HG02678 (cell line): ENCODE results near the gene VPS4B.

ENCODE experiments used
- ATAC-seq: cut with Tn5 transposase; IDR thresholded peaks from one replicate; pipeline ENCODE4 v1.9.1; 2021; ENCODE audit warnings: mild to moderate bottlenecking, moderate library complexity; ENCODE audit not compliant: unreplicated experiment

The VPS4B gene

GRCh38 chr18:63431180-63431579 lies 8.9 kb upstream of the VPS4B start:
- no peak for ATAC-seq

DNA sequence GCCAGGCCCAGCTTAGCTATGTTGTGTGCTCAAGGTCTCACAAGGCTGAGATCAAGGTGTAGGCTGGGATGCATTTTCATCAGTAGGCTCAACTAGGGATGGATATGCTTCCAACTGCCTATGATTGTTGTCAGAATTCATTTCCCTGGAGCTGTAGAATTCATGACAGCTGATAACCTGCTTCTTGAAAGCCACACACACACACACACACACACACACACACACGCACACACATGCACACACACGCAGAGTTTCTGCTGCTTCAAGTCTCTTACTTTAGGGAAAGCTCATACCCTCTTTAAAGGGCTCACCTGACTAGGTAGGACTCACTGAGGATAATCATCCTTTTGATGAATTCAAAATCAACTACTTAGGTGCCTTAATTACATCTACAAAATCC lies 8.2 kb upstream of the VPS4B start:
- ATAC-seq = no peak

DNA sequence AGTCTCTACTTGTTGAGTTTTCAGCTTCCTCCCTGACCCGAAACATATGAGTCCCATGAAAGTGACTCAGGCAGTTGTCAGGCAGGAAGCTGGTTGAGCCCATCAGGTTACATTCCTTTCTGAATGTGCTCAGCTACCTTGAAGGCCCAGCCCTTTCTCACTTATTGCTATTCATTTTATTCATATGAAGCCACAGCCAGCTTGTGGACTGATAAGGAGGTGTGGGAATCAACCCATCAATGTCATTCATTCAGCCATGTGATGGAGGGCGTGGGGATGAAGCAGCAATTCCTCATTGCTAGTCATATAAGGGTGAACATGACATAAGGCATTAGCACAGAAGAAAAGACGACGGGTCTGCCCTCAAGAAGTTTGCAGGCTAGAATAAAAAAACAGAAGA lies 5.3 kb upstream of the VPS4B start:
- ATAC-seq = no peak

GRCh38 chr18:63422864-63423304 lies 608 bp upstream of the VPS4B start:
- peak; percentile 28 for ATAC-seq

GRCh38 chr18:63421514-63421913 lies 762 bp downstream of the VPS4B start:
- ATAC-seq = no peak

DNA sequence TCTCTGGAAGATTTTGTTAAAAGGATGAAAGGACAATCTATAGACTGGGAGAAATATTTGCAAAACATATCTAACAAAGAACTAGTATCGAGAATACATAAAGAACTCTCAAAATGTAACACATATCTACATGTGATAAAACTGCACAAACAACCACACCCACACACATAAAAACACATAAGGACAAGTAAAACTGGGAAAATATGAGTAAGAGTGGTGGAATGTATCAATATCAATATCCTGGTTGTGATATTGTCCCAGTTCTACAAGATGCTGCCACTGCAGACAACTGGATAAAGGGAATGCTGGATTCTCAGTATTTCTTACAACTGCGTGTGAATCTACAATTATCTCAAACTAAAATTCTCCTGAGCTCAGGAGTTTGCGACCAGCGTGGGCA lies 9.3 kb downstream of the VPS4B start:
- no peak for ATAC-seq

DNA sequence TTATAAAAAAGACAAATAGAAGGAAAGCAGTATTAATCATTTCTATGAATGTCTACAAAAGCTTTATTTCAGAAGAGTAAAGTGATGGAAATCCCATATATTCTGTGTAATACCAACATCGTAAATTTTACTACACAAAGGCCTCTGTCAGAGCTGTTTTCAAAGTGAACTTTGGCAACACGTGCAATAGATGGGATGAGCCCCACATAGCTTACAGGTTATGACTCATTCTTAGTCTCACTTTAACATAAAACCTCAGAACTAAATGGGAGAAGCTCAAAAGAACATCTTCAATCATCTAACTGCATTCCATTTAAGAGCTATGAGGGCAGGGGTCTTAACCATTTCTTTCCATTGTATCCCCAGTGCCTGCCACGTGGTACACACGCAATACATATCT lies 11.5 kb downstream of the VPS4B start:
- no peak for ATAC-seq

GRCh38 chr18:63409301-63409700 lies 13.0 kb downstream of the VPS4B start:
- ATAC-seq = no peak

DNA sequence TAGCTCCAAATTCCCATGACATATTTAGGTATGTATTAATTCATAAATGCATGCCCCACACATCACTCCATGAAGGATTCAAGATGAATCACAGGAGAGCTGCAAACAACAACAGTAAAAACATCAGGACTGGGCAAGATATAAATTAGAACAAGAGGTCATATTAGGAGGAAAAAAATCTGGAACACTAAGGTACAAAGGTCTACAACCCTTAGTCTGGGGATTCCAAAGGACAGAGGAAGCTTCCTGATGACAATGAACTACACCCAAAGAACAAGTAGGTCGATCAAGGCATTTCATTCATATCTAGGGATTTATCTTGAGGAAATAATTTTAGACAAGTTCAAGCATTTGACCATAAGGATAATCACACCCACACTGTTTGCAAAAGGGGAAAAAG lies 14.5 kb downstream of the VPS4B start:
- ATAC-seq = no peak

GRCh38 chr18:63405986-63406385 lies 16.3 kb downstream of the VPS4B start:
- no peak for ATAC-seq

GRCh38 chr18:63402246-63403162 lies 19.8 kb downstream of the VPS4B start:
- ATAC-seq = no peak

GRCh38 chr18:63399300-63399699 lies 23.0 kb downstream of the VPS4B start:
- no peak for ATAC-seq

DNA sequence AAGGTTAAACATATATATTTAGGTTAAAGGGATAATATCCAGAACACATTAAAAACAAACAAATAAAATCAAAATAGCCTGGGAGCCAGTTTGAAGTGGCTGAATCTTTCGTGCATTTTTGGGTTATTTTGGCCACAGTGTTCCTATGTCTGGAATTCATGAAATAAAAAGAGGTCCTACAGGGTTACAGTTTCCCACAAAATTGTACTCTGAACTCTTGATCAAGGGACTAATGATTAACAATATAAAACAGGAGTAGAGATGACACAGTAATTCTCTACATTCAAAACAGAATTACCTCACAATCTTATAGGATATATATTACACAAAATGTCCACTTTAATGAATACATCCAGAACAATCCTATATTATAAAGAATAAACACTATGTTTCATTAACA lies 24.9 kb downstream of the VPS4B start:
- no peak for ATAC-seq

- no peak for ATAC-seq
These were observed 26.8 kb downstream of the VPS4B start for GRCh38 chr18:63395503-63395902.

- no peak for ATAC-seq
These were observed 27.3 kb downstream of the VPS4B start for GRCh38 chr18:63394954-63395353.

DNA sequence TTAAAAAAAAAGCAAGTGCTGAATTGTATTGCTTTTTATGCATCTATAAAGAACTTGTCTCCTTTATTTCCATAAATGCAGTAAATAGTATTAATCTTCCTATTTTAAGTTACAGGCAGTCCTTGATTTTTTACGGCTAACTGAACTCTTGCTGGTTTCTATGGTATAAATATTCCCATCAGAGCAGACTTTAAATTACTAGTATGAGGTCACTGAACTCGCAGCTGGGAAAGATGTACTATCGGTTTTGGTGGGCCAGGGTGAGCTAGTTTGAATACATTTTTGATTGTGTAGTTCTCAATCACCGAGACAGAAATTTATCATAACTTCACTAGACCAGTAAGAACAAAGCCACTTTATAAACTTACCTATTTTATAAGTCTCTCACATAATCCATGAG lies 34.4 kb downstream of the VPS4B start:
- no peak for ATAC-seq

DNA sequence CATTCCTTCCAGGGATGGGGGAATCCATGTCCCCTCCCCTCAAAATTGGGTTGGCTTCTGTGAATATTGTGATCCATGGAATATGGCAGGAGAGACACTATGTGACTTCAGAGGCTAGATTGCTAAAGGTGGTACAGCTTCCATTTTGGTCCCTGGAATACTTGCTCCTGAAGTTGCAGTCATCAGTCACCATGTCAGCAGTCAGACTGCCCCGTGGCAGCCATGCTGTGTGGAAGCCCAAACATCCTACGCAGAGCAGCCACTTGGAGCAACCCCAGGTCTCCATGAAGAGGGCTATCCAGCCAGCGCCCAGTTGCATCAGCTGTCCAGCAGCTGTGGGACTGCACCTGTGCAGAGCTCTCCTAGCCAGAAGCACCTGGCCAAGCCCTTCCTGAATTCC lies 39.4 kb downstream of the VPS4B start:
- no peak for ATAC-seq

- no peak for ATAC-seq
These were observed 42.7 kb downstream of the VPS4B start for GRCh38 chr18:63379639-63379962.

GRCh38 chr18:63378919-63379638 lies 43.2 kb downstream of the VPS4B start:
- no peak for ATAC-seq

DNA sequence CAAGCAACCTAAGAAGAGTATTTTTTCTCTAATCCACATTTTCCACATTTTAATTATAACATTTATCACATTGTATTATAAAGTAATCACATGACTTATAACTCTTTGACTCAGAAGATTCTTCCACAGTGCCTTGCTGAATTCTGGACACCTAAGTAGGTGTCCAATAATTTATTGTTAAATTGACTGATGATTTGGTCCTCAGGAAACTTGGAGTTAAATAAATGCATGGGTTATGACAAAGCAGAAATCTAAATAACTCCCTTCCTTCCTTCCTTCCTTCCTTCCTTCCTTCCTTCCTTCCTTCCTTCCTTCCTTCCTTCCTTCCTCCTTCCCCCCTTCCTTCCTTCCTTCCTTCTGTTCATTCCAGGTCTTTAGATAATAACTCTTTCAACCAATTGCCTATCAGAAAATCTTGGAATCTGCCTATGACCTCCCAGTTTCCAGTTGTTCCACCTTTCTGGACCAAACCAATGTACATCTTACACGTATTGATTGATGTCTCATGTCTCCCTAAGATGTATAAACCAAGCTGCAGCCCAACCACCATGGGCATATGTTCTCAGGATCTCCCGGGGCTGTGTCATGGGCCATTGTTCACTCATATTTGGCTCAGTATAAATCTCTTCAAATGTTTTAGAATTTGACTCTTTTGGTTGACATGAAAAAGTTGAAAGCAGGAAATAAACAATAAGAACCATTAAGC lies 44.8 kb downstream of the VPS4B start:
- ATAC-seq = no peak

DNA sequence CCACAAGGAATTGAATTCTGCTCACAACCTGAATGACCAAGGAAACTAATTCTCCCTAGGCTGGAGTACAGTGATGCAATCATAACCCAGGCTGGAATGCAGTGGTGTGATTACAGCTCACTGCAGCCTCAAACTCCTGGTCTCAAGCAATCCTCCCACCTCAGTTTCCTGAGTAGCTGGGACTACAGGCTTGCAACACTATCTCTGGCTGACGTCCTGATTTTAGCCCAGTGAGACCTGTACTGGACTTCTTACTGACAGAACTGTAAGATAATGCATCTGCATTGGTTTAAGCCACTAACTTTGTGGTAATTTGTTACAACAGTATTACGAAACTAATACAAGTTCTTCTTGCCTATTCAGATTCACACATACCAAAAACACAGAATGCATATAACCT lies 45.7 kb downstream of the VPS4B start:
- ATAC-seq = no peak

GRCh38 chr18:63374540-63374939 lies 47.7 kb downstream of the VPS4B start:
- no peak for ATAC-seq
